A549 (cell line): ENCODE results near the gene P3H1. TPM values are rescaled to one million over a fixed set of nuclear protein-coding genes. Genes with fewer than 3 reads are reported as not detected.

Experiments
- ATAC-seq, 2 experiments: fragments of 200-7000 bp in 1 of 2; fragments of >200 bp in 1 of 2; cut with Nextera tagmentation in 1 of 2; cut with Tn5 transposase in 1 of 2; 3 replicates each; pipeline versions ENCODE4 v1.8.0 to v1.9.1; 2018 to 2020; ENCODE audit warnings: mild to moderate bottlenecking in 1 of 2, moderate library complexity in 1 of 2
- CTCF ChIA-PET: fragments of 300-600 bp; sonication (Branson Sonifier 250); formaldehyde crosslinking; extraction: SDS; loops from one replicate; lab custom pipeline; 2021; ENCODE audit warnings: antibody characterized with exemption, inconsistent platforms; lab: Yijun Ruan, JAX
- POLR2A ChIA-PET: fragments of 350-600 bp; formaldehyde crosslinking; extraction: SDS; loops from one replicate; lab custom pipeline; 2021; ENCODE audit warnings: antibody characterized with exemption, inconsistent platforms; lab: Yijun Ruan, JAX
- DNase-seq, 2 experiments: peaks; one replicate each; pipeline versions ENCODE4 v3.0.0 to v3.0.0-alpha.2; 2011 to 2016; ENCODE audit warnings: low read depth in 1 of 2, low spot score in 1 of 2
- FAIRE-seq: peaks from 2 replicates; lab custom pipeline; 2011; peaks lifted over from hg19 to GRCh38; lab: Jason Lieb, UNC
- H3K27ac ChIP-seq, 2 experiments: fragments of >200 bp; sonication (Bioruptor Twin); formaldehyde crosslinking; 3 replicates each; pipeline ENCODE4 v1.5.1; 2016 to 2017
- H3K4me1 ChIP-seq: fragments of >200 bp; sonication (Bioruptor Twin); formaldehyde crosslinking; 3 replicates; pipeline ENCODE4 v1.6.1; 2016
- H3K4me2 ChIP-seq: fragments of >200 bp; sonication (Bioruptor Twin); formaldehyde crosslinking; 3 replicates; pipeline ENCODE4 v1.6.1; 2016
- H3K4me3 ChIP-seq: fragments of >200 bp; sonication (Bioruptor Twin); formaldehyde crosslinking; 3 replicates; pipeline ENCODE4 v1.5.1; 2016
- H3K9me3 ChIP-seq: fragments of >200 bp; sonication (Bioruptor Twin); formaldehyde crosslinking; 3 replicates; pipeline ENCODE4 v1.6.1; 2016
- BHLHE40 ChIP-seq: IDR thresholded peaks from 2 replicates; pipeline ENCODE4 v1.6.1; 2012; ENCODE audit warnings: low read depth, low read length, inconsistent platforms
- CHD2 ChIP-seq: fragments of 150-350 bp; IDR thresholded peaks from 2 replicates; pipeline ENCODE4 v1.6.1; 2014; ENCODE audit warnings: low read length; ENCODE audit not compliant: partially characterized antibody
- CHD4 ChIP-seq: fragments of 200-600 bp; sonication (generic); IDR thresholded peaks from 2 replicates; pipeline ENCODE4 v1.6.1; 2016; ENCODE audit warnings: antibody characterized with exemption, mild to moderate bottlenecking, borderline replicate concordance
- EP300 ChIP-seq, 2 experiments: fragments of >200 bp; sonication (Bioruptor Twin); formaldehyde crosslinking; IDR thresholded peaks; 2 replicates in 1 of 2; 3 replicates in 1 of 2; pipeline ENCODE4 v1.6.1; 2016 to 2017
- FOSL2 ChIP-seq, 2 experiments: fragments of 450-650 bp in 1 of 2; fragments of >200 bp in 1 of 2; sonication (Bioruptor Twin) in 1 of 2; formaldehyde crosslinking; IDR thresholded peaks; 2 replicates each; pipeline versions ENCODE4 v1.5.0 to v1.6.1; 2016 to 2020; ENCODE audit warnings: mild to moderate bottlenecking in 1 of 2, moderate library complexity in 1 of 2
- KDM5A ChIP-seq: fragments of 200-600 bp; sonication (generic); IDR thresholded peaks from 2 replicates; pipeline ENCODE4 v1.6.1; 2016; ENCODE audit warnings: antibody characterized with exemption, mild to moderate bottlenecking
- NFE2L2 ChIP-seq: fragments of 150-350 bp; conservative IDR thresholded peaks from 2 replicates; pipeline ENCODE4 v1.6.1; 2014; ENCODE audit warnings: low read length
- RAD21 ChIP-seq, 2 experiments: fragments of >200 bp in 1 of 2; sonication (Bioruptor Twin) in 1 of 2; formaldehyde crosslinking in 1 of 2; IDR thresholded peaks in 1 of 2; conservative IDR thresholded peaks in 1 of 2; 2 replicates in 1 of 2; 3 replicates in 1 of 2; pipeline ENCODE4 v1.6.1; 2012 to 2018; ENCODE audit warnings: inconsistent platforms in 1 of 2
- RCOR1 ChIP-seq: fragments of 150-350 bp; IDR thresholded peaks from 2 replicates; pipeline ENCODE4 v1.6.1; 2014; ENCODE audit warnings: antibody characterized with exemption, low read length, low read depth
- RFX5 ChIP-seq: fragments of 450-650 bp; IDR thresholded peaks from 2 replicates; pipeline ENCODE4 v1.7.1; 2014; ENCODE audit warnings: antibody characterized with exemption, mild to moderate bottlenecking, moderate library complexity
- RNF2 ChIP-seq: fragments of 200-600 bp; sonication (generic); IDR thresholded peaks from 2 replicates; pipeline ENCODE4 v1.6.1; 2016; ENCODE audit warnings: low read depth, mild to moderate bottlenecking, antibody characterized with exemption, moderate library complexity, borderline replicate concordance
- SMC3 ChIP-seq: fragments of >200 bp; sonication (Bioruptor Twin); formaldehyde crosslinking; IDR thresholded peaks from 3 replicates; pipeline ENCODE4 v1.6.1; 2018; ENCODE audit warnings: inconsistent platforms
- TFCP2L1 ChIP-seq: fragments of 250-450 bp; sonication (Bioruptor Pico); IDR thresholded peaks from 2 replicates; pipeline ENCODE4 v1.5.0; 2021; ENCODE audit warnings: mild to moderate bottlenecking
- TP53 ChIP-seq: fragments of 250-450 bp; sonication (Bioruptor Pico); IDR thresholded peaks from 2 replicates; pipeline ENCODE4 v1.5.0; 2021; ENCODE audit warnings: mild to moderate bottlenecking, moderate library complexity
- ZC3H11A ChIP-seq: fragments of 450-650 bp; IDR thresholded peaks from 2 replicates; pipeline ENCODE4 v1.6.1; 2014; ENCODE audit warnings: antibody characterized with exemption, mild to moderate bottlenecking
- WGBS: methylation state at CpG from one replicate; pipeline ENCODE4 v1.1.6; 2017; ENCODE audit errors: missing lambda C conversion rate; 5-methylcytosine and 5-hydroxymethylcytosine counted together
- polyA plus RNA-seq, 4 experiments: library from polyadenylated mRNA; depleted of rRNA in 3 of 4; stranded (reverse); fragments of >200 nt; fragmentation: RNase III in 1 of 4; extraction: RNeasy Plus Mini Kit Qiagen cat#74134 plus additional on column Dnase treatment in 1 of 4; gene quantifications; 2 replicates in 3 of 4; 3 replicates in 1 of 4; pipeline ENCODE4 v1.2.3, GENCODE V29; 2011 to 2017
- TF ChIP-seq, protein P1 (sequence below): fragments of >200 bp; sonication (Bioruptor Twin); formaldehyde crosslinking; IDR thresholded peaks from 2 replicates; pipeline ENCODE4 v1.6.1; 2016
- TF ChIP-seq, protein P2 (sequence below): IDR thresholded peaks from 2 replicates; pipeline ENCODE4 v1.6.1; 2012
- TF ChIP-seq, protein P3 (sequence below): fragments of >200 bp; sonication (Bioruptor Twin); formaldehyde crosslinking; IDR thresholded peaks from 3 replicates; pipeline ENCODE4 v1.5.1; 2016
- TF ChIP-seq, protein P4 (sequence below): IDR thresholded peaks from 2 replicates; pipeline ENCODE4 v1.6.1; 2012; ENCODE audit warnings: low read depth, borderline replicate concordance
- TF ChIP-seq, protein P5 (sequence below): fragments of >200 bp; sonication (Bioruptor Twin); formaldehyde crosslinking; IDR thresholded peaks from 3 replicates; pipeline ENCODE4 v1.6.1; 2016

P3H1 gene
- polyA plus RNA-seq, 2 of the 4 experiments (the other 2 are of a cell fraction), result 27.3 to 30.3 TPM

DNA sequence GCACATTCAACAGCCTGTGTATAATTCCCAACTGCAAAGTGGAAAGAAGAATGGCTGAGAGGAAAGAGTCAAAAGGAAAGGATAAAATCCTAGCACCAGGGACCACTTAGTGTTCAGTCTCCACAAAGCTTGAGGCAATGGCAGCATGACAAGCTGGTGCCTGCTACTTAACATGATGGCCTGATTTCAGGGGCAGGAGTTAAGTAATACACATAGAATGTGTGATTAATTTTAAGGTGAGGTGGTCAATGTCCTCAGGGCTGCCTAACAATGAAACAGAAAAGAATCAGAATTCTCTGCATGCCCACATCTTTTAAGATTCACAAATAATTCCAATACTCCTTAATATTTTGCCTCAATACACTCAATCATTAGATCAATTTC lies 8.9 kb downstream of the P3H1 start:
- FAIRE-seq, result no peak
- TF ChIP-seq SMC3 (no peak), RAD21 (conservative IDR thresholded peaks at IDR 0.05 in 1 of 2, IDR thresholded peaks at IDR 0.05 in 1 of 2) (no peak)
- DNase-seq, result no peak
- Histone ChIP-seq H3K9me3 (no peaks in the 10 kb centered on the region), H3K4me3 (no peak overlapping the region), H3K4me2 (no peak overlapping the region), H3K27ac (no peak overlapping the region), H3K4me1 (no peaks in the 10 kb centered on the region)
- ChIA-PET CTCF (interaction anchor here (0.5 to 5.2 kb wide), 9 partner anchors 9 to 584 kb away, joined by 3 to 21 read pairs (median 3); partner anchors contain the start of genes C1orf50 and P3H1), POLR2A (interaction anchor here (1.4 kb wide), 1 partner anchor 9 kb away, joined by 4 read pairs; the partner anchor contains the start of genes C1orf50 and P3H1)
- no peak for ATAC-seq

GRCh38 chr1:42756956-42757891 lies 9.6 kb downstream of the P3H1 start:
- Histone ChIP-seq H3K9me3 (no peaks in the 10 kb centered on the region), H3K4me2 (no peak overlapping the region), H3K4me1 (no peaks in the 10 kb centered on the region), H3K4me3 (no peak overlapping the region), H3K27ac (no peak overlapping the region)
- CTCF ChIA-PET, result interaction anchor here (0.5 to 5.2 kb wide), 13 partner anchors 9 to 583 kb away, joined by 3 to 21 read pairs (median 3); partner anchors contain the start of genes C1orf50 and P3H1
- WGBS, result 64% methylated on average over 17 of the region's 17 CpGs
- TF ChIP-seq, protein P1, sequence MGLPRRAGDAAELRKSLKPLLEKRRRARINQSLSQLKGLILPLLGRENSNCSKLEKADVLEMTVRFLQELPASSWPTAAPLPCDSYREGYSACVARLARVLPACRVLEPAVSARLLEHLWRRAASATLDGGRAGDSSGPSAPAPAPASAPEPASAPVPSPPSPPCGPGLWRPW, result no peak
- TF ChIP-seq RAD21 (conservative IDR thresholded peaks at IDR 0.05 in 1 of 2, IDR thresholded peaks at IDR 0.05 in 1 of 2), result peak; percentile 30 to 33; a peak in 3 of 5 replicates
- TF ChIP-seq RNF2, result no peak
- TF ChIP-seq KDM5A, result no peak
- TF ChIP-seq, protein P2, sequence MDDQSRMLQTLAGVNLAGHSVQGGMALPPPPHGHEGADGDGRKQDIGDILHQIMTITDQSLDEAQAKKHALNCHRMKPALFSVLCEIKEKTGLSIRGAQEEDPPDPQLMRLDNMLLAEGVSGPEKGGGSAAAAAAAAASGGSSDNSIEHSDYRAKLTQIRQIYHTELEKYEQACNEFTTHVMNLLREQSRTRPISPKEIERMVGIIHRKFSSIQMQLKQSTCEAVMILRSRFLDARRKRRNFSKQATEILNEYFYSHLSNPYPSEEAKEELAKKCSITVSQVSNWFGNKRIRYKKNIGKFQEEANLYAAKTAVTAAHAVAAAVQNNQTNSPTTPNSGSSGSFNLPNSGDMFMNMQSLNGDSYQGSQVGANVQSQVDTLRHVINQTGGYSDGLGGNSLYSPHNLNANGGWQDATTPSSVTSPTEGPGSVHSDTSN, result no peak
- TF ChIP-seq, protein P3, sequence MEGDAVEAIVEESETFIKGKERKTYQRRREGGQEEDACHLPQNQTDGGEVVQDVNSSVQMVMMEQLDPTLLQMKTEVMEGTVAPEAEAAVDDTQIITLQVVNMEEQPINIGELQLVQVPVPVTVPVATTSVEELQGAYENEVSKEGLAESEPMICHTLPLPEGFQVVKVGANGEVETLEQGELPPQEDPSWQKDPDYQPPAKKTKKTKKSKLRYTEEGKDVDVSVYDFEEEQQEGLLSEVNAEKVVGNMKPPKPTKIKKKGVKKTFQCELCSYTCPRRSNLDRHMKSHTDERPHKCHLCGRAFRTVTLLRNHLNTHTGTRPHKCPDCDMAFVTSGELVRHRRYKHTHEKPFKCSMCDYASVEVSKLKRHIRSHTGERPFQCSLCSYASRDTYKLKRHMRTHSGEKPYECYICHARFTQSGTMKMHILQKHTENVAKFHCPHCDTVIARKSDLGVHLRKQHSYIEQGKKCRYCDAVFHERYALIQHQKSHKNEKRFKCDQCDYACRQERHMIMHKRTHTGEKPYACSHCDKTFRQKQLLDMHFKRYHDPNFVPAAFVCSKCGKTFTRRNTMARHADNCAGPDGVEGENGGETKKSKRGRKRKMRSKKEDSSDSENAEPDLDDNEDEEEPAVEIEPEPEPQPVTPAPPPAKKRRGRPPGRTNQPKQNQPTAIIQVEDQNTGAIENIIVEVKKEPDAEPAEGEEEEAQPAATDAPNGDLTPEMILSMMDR, result peak; percentile 50
- TF ChIP-seq, protein P4, sequence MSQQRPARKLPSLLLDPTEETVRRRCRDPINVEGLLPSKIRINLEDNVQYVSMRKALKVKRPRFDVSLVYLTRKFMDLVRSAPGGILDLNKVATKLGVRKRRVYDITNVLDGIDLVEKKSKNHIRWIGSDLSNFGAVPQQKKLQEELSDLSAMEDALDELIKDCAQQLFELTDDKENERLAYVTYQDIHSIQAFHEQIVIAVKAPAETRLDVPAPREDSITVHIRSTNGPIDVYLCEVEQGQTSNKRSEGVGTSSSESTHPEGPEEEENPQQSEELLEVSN, result no peak
- no peak for TF ChIP-seq TFCP2L1
- TF ChIP-seq RCOR1, result no peak
- TF ChIP-seq, protein P5, sequence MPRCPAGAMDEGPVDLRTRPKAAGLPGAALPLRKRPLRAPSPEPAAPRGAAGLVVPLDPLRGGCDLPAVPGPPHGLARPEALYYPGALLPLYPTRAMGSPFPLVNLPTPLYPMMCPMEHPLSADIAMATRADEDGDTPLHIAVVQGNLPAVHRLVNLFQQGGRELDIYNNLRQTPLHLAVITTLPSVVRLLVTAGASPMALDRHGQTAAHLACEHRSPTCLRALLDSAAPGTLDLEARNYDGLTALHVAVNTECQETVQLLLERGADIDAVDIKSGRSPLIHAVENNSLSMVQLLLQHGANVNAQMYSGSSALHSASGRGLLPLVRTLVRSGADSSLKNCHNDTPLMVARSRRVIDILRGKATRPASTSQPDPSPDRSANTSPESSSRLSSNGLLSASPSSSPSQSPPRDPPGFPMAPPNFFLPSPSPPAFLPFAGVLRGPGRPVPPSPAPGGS, result no peak
- peak; percentile 45 for TF ChIP-seq SMC3
- TF ChIP-seq BHLHE40, result no peak
- TF ChIP-seq CHD2, result no peak
- no peak for TF ChIP-seq TP53 (CRISPR knock-in tag)
- TF ChIP-seq NFE2L2, result no peak
- TF ChIP-seq FOSL2 (IDR thresholded peaks at IDR 0.05), result no peak
- TF ChIP-seq FOSL2 (CRISPR knock-in tag; IDR thresholded peaks at IDR 0.05), result no peak
- no peak for TF ChIP-seq RFX5
- TF ChIP-seq CHD4, result no peak
- TF ChIP-seq EP300 (IDR thresholded peaks at IDR 0.05), result no peak
- TF ChIP-seq ZC3H11A, result no peak
- ATAC-seq (peak; percentile 91 to 93), FAIRE-seq (no peak), DNase-seq (peak; percentile 56 to 70)
- POLR2A ChIA-PET, result interaction anchor here (1.4 kb wide), 1 partner anchor 10 kb away, joined by 4 read pairs; the partner anchor contains the start of genes C1orf50 and P3H1
